Activated CD4-positive, alpha-beta T cell treated with anti-CD3 and anti-CD28 coated beads for 1 hour (primary cell): ENCODE data around the gene PDE8A.
"Not testable (repeated sequence)": the region's sequence is repeated elsewhere in the genome, so short reads cannot be mapped to it uniquely, and the experiment has no call there.

ENCODE experiments used
- DNase-seq: peaks from one replicate; pipeline ENCODE4 v3.0.0-alpha.2; 2020

PDE8A gene

DNA sequence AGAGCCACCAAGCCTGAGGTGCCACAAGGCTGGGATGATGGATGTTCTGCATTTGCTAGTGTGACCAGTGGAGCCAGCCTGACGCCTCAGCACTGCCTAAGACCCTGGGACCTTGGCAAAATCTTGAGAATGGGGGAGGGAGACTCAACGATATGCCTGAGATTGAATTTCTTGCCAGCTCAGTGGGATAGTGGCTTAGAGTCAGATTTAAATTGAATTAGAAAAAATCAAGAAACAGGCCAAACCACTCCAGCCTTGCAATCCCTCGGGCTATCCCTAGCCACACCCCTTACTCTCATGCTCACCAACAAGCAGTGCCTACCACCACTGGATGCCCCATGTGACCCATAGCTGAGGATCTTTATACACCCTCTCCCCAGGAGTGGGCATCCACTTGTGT, 18.7 kb upstream of the PDE8A start:
- no peak for DNase-seq

GRCh38 chr15:84967380-84967779, 14.3 kb upstream of the PDE8A start:
- no peak for DNase-seq

GRCh38 chr15:84968301-84968700, 13.4 kb upstream of the PDE8A start:
- no peak for DNase-seq

DNA sequence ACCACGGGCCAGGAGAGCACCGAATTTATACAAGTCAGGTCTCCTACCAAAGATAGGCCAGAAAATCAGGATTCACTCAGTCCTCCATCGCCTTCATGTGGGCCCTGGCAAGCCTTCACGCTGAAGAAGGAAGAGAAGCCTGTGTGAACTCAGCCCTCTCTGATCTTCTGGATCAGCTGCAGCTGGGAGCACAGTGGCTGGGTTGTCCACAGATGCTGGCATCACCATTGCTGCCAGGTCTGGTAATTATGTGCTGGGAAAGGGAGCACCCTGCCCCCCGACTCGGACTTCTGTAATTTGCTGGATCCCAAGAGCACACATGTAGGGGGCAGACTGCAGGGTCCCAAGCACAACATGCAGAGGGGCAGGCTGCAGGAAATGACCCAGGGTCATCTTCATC, 12.4 kb upstream of the PDE8A start:
- no peak for DNase-seq

- no peak for DNase-seq
Observed at GRCh38 chr15:84970843-84971242, 10.8 kb upstream of the PDE8A start.

DNA sequence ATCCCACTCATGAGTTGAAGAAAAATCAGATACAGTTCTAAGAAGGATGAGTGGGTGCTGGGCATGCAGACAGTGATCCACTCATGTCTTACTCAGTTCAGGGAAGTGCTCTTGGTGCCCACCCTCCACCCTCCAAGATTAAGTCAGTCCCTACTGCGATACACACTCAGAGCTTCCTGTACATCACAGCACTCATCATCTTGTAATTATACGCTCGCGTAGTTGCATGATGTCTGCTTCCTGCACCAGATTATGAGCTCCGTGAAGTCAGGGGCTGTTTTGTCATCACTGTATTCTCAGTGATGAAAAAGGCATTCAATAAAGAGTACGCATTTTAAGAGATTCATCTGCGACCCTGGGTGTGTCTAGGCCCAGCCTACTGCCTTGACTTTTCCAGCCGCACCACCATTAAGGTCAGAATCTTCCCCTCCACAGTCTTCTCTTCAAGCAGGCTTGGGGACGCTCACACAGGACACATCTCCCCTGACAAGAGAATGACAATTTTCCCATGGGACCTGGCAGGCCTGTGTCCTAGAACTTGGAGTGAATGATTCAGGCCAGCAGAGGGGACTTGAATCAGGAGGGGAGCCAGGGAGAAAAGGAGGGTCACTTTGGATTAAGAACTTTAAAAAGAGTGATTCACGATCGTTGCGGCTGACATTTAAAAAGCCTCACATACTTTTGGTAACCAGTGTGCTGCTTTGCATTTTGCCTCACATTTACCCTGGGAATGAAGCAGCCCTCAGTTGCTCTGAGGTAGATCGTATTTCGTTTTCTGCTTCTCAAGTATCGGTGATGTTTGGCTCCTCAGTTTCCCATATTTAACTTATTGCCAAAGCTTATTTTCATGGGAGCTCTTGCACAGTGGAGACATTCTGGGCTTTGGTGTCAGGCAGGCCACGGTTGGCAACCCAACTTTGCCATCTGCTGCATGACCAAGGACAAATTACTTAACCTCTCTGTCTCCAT, 7.9 kb upstream of the PDE8A start:
- DNase-seq = no peak

GRCh38 chr15:84975871-84976351, 5.7 kb upstream of the PDE8A start:
- no peak for DNase-seq

DNA sequence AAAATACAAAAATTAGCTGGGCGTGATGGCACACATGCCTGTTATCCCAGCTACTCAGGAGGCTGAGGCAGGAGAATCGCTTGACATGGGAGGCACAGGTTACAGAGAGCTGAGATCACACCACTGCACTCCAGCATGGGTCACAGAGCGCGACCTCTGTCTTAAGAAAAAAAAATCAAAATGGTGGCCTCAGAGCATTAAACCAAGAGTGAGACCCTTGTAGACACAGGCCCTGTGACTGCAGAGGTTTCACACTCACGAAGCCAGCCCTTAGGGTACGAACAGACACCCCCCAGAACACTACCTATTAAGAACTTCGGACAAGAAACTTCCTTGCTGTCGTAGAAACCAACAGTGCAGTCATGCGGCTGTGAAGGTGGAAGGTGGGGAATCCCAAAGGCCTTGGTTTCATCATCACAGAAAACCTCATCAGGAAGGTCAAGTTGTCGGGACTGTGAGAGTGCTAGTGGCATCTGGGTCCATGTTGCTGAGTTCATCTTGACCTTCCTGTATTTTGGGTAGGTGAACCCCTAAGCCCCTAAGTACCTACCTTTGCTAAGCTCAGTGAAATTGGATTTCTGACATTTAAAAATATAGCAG, 4.8 kb upstream of the PDE8A start:
- no peak for DNase-seq

GRCh38 chr15:84979651-84980050, 2.0 kb upstream of the PDE8A start:
- DNase-seq = no peak

DNA sequence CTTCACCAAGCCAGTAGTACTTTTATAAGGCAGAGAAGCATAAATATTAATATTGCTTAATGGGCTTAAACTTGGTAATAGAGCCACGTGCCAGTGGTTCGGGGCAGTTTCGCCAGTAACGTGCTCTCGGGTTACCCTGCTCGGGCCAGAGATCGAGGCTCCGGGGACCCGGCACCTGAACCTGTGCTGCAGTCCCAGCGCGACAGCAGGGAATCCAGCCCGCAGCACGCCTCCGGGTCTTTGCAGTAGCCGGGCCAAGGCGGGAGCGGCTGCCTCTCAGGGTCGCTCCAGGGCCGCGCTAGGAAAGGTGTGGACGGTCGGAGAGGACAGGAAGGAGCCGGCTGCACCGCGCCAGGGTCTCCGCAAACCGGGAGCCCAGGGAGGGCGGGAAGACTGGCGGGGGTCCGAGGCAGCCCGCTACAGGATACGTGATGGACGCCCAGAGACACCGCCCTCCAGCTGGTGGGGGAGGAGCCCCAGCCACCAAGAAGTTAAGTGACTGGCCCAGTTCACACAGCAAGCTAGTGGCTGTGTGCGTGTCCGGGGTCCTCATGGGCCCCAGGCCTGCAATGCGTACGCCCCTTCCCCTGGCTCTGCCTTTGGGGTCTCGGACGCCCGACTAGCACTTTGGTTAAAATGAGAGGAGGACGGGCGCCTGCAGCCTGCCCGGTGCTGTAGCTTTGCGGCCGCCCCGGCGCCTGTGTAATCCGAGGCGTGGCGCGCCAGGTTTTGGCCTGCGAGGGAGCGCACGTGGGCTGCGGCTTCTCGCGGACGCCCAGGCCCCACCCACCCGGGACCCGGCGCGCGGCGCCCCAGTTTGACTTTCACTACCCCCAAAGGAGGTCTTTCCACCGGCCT, 1.2 kb upstream of the PDE8A start:
- DNase-seq = peak; percentile 79

DNA sequence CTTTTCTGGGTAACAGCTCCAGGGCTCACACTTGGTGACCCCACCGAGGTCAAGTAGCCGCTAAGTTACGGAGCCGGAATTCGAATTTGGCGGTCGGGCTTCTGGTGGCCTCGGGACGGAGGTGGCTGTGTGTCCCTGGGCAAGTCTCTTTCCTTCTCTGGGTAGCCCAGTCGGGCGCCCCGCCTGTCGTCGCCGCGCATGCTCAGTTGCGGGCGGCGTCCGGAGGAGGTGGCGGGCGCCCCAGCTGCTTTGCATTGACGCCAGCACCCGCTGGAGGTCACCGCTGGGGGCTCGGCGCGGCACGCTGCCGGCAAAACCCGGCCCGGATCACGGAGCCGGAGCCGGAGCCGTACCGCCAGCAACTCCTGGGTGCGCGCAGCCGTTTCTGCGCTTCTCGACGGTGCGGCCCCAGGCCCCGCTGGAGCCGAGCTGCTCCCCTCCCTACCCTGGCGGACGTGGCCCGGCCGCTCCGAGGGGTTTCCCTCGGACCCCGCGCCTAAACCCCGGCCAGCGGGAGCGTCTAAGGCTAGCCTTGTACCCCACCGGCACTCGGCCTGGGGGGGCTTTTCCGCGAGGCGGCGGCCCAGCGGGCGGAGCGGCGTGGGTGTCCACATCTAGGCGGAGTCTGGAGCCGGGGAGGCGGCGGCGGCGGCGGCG, 474 bp upstream of the PDE8A start:
- DNase-seq = peak; percentile 94

- DNase-seq = peak; percentile 26
Observed at GRCh38 chr15:84982301-84982920, 755 bp downstream of the PDE8A start.

- no peak for DNase-seq
Observed at GRCh38 chr15:84983294-84983693, 1.6 kb downstream of the PDE8A start.

GRCh38 chr15:84983711-84984110, 2.1 kb downstream of the PDE8A start:
- DNase-seq = no peak

DNA sequence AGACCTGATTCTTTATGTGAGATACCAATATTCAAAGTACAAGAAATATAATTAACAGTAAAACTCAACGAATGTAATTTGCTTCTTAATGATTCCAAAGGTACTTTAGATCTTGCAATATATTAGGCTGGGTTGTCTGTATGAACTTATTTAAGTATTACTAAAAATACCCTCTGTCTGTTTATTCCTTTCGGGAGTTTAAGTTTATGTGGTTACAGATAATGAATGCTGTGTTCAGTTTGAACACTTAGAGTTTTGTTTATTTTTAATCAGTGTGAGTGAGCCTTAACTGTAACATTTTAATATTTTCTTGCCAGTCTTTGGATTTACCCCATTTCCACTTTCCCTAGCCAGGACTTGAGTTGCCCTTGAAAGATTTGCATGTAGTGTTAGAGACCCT, 3.5 kb downstream of the PDE8A start:
- DNase-seq = no peak

GRCh38 chr15:84987351-84987750, 5.7 kb downstream of the PDE8A start:
- not testable (repeated sequence) for DNase-seq

GRCh38 chr15:84987949-84988624, 6.4 kb downstream of the PDE8A start:
- no peak for DNase-seq

DNA sequence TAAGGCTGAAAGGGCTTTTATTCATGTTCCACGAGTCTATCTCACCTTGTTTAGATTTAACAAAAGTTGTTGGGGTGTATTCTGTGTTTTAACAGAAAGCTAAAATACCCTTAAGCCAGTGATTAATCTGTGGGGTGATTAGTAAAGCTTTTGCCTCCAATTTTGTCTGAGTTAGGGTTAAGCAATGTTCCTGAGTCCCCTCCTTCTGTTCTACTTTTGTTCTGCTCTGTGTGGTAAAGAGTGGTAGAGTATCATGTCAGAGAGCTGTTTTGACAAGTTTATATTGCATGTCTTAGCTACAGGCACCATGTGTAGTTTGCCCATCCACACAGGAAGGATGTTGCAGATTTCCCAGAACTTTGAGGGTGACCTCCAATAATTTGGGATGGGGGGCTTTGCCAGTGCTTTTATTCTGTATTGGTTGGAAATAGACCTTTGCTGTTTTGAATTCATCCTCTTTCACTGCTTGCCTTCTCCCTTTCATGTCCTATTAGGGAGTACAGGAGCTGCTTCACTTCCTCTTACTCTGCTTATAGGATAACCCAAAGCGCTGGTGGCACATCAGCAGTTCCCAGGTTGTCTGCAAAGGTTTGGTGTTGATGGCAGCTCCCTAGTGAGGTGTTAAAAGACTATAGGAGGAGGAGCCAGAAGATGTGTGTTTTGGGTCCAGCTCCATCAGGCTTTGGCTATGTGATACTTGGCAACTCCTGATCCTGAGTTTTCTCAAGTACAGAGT, 7.4 kb downstream of the PDE8A start:
- DNase-seq = no peak

GRCh38 chr15:84990507-84990906, 8.9 kb downstream of the PDE8A start:
- no peak for DNase-seq

- no peak for DNase-seq
Observed at GRCh38 chr15:84991014-84991712, 9.5 kb downstream of the PDE8A start.
